ENCODE measurements around the gene RPUSD1. TPM values are rescaled to one million over a fixed set of nuclear protein-coding genes. Genes with fewer than 3 reads are reported as not detected.

Gene RPUSD1
- total RNA-seq (2022; extraction: Qiagen RNA extraction), result 32.4 to 56.2 TPM (median 53.1 TPM) in 5 replicates

GRCh38 chr16:787978-788398 is at the start of gene RPUSD1:
Gene RPUSD1 (minus strand): TSS chr16:788381. CDS start chr16:787737, 644 bp downstream.

GRCh38 chr16:799948-800833 is 12.0 kb upstream of the RPUSD1 start, which contains the start of gene GNG13:
Gene GNG13 (minus strand): TSS chr16:800734. CDS start chr16:799077, 1,657 bp downstream.

DNA sequence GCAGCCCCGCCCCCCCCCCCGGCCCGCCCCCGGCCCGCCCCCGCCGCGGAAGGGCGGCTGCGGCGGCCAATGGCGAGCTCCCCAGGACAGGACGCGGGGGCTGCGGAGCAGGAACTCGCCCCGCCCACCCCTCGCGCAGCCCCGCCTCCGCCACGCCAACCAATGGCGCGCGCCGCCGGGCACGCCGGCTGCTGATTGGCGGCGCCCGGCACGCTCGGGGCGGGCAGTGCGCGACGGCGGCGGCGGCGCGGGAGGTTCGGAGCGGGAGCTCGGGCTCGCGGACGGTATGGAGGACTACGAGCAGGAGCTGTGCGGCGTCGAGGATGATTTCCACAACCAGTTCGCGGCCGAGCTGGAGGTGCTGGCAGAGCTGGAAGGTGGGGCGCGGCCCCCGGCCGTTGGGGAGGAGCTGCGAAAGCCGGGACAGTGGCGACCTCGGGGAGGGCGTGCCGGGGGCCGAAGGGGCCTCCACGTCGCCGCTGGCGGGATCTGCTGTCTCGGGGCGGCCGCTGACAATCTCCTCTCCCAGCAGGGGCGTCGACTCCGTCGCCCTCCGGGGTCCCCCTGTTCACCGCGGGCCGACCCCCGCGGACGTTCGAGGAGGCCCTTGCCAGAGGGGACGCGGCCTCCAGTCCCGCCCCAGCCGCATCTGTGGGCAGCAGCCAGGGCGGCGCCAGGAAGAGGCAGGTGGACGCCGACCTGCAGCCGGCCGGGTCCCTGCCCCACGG is 382 bp upstream of the RPUSD1 start, which contains the start of gene CHTF18:
Gene CHTF18, plus strand, starts transcription at position 222 of the 728 bp plus-strand sequence. Its CDS starts 65 bp downstream, at position 287.

GRCh38 chr16:760545-761343 is 27.4 kb downstream of the RPUSD1 start, which contains the start of gene MSLN:
Gene MSLN (plus strand): TSS chr16:760734. CDS start chr16:762681, 1,947 bp downstream.

DNA sequence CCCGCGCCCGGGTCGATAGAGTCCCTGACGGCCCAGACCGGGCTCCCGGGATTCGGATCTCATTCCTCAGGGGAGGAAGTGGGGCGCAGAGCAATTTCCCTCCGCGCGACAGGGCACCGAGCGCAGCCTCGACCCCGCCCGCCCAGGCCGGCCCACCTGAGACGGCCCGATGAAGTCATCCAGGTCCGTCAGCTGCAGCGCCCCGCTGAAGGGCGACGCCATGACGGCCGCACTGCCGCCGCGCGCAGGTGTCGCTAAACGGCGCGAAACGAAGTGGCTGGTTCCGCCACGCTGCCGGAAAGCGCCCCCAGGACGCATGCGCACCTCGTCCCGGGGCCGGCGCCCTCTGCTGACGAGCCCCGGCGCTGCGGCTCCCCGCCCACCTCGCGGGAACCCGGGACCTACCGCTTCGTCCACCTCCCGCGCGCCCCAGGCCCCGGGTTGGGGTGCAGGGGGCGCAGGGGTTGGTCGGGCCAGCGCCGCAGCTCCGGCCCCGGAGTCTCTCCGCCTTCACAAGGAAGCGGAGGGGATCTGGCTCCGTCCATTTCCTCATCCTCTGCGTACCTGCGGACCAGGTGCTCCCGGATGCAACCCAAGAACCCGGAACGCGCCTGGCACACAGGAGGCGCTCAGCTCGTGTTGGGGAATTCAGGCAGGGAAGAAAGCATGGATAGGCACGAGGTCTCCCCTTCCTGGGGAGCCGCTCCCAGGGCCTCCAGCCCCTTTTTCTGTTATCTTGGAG is 47.2 kb downstream of the RPUSD1 start, which contains the start of gene CIAO3:
Gene CIAO3, minus strand, starts transcription at position 234 of the 742 bp plus-strand sequence. Its CDS starts 12 bp downstream, at position 222.

Other genes with a start within 250 kb of the RPUSD1 start
- 0.11 to 0.19 TPM (median 0.15 TPM) in 5 replicates for gene PRR35, start 228.0 kb downstream of the RPUSD1 start, total RNA-seq (2022; extraction: Qiagen RNA extraction)
- gene NHLRC4, start 221.4 kb downstream of the RPUSD1 start, total RNA-seq (2022; extraction: Qiagen RNA extraction), result 0.14 to 0.26 TPM (median 0.21 TPM) in 5 replicates
- 24.2 to 41.4 TPM (median 35.5 TPM) in 5 replicates for gene PIGQ, start 218.4 kb downstream of the RPUSD1 start, total RNA-seq (2022; extraction: Qiagen RNA extraction)
- gene RAB40C, start 198.3 kb downstream of the RPUSD1 start, total RNA-seq (2022; extraction: Qiagen RNA extraction), result 10.2 to 18.4 TPM (median 18.1 TPM) in 5 replicates
- 0.07 to 0.25 TPM (median 0.18 TPM) in 5 replicates for gene WFIKKN1, start 157.4 kb downstream of the RPUSD1 start, total RNA-seq (2022; extraction: Qiagen RNA extraction)
- 83.7 to 131 TPM (median 124 TPM) in 5 replicates for gene METTL26, start 152.1 kb downstream of the RPUSD1 start, total RNA-seq (2022; extraction: Qiagen RNA extraction)
- 16.4 to 33.0 TPM (median 29.6 TPM) in 5 replicates for gene MCRIP2, start 146.6 kb downstream of the RPUSD1 start, total RNA-seq (2022; extraction: Qiagen RNA extraction)
- gene WDR90, start 139.0 kb downstream of the RPUSD1 start, total RNA-seq (2022; extraction: Qiagen RNA extraction), result 11.8 to 23.4 TPM (median 22.3 TPM) in 5 replicates
- 48.3 to 98.6 TPM (median 83.1 TPM) in 5 replicates for gene RHOT2, start 120.2 kb downstream of the RPUSD1 start, total RNA-seq (2022; extraction: Qiagen RNA extraction)
- gene RHBDL1, start 112.7 kb downstream of the RPUSD1 start, total RNA-seq (2022; extraction: Qiagen RNA extraction), result 0.26 to 1.6 TPM (median 1.2 TPM) in 5 replicates
- 84.0 to 122 TPM (median 114 TPM) in 5 replicates for gene STUB1, start 108.0 kb downstream of the RPUSD1 start, total RNA-seq (2022; extraction: Qiagen RNA extraction)
- gene JMJD8, start 104.0 kb downstream of the RPUSD1 start, total RNA-seq (2022; extraction: Qiagen RNA extraction), result 63.2 to 85.2 TPM (median 82.5 TPM) in 5 replicates
- gene WDR24, start 98.0 kb downstream of the RPUSD1 start, total RNA-seq (2022; extraction: Qiagen RNA extraction), result 3.7 to 6.8 TPM (median 5.6 TPM) in 5 replicates
- gene FBXL16, start 82.6 kb downstream of the RPUSD1 start, total RNA-seq (2022; extraction: Qiagen RNA extraction), result 8.5 to 16.2 TPM (median 15.7 TPM) in 5 replicates
- 88.0 to 175 TPM (median 171 TPM) in 5 replicates for gene METRN, start 73.3 kb downstream of the RPUSD1 start, total RNA-seq (2022; extraction: Qiagen RNA extraction)
- 31.1 to 53.1 TPM (median 45.4 TPM) in 5 replicates for gene ANTKMT, start 67.2 kb downstream of the RPUSD1 start, total RNA-seq (2022; extraction: Qiagen RNA extraction)
- gene CCDC78, start 61.9 kb downstream of the RPUSD1 start, total RNA-seq (2022; extraction: Qiagen RNA extraction), result 2.9 to 6.2 TPM (median 4.9 TPM) in 5 replicates
- 15.8 to 17.8 TPM (median 16.5 TPM) in 5 replicates for gene HAGHL, start 61.3 kb downstream of the RPUSD1 start, total RNA-seq (2022; extraction: Qiagen RNA extraction)
- 21.1 to 29.7 TPM (median 29.0 TPM) in 5 replicates for gene CIAO3, start 47.4 kb downstream of the RPUSD1 start, total RNA-seq (2022; extraction: Qiagen RNA extraction)
- gene MSLN, start 27.6 kb downstream of the RPUSD1 start, total RNA-seq (2022; extraction: Qiagen RNA extraction), result 2.2 to 4.3 TPM (median 2.8 TPM) in 5 replicates
- gene CHTF18, start 239 bp upstream of the RPUSD1 start, total RNA-seq (2022; extraction: Qiagen RNA extraction), result 12.2 to 27.2 TPM (median 21.9 TPM) in 5 replicates
- gene GNG13, start 12.4 kb upstream of the RPUSD1 start, total RNA-seq (2022; extraction: Qiagen RNA extraction), result not detected in 5 replicates
- gene LMF1, start 182.6 kb upstream of the RPUSD1 start, total RNA-seq (2022; extraction: Qiagen RNA extraction), result 7.9 to 11.2 TPM (median 9.2 TPM) in 5 replicates
- gene SOX8, start 193.4 kb upstream of the RPUSD1 start, total RNA-seq (2022; extraction: Qiagen RNA extraction), result 2.2 to 4.2 TPM (median 3.6 TPM) in 5 replicates